Measurements from ENCODE around the gene TRIM65.

- TF ChIP-seq CTCF (IDR thresholded peaks at IDR 0.05; ENCODE audit: poor library complexity) (peak; percentile 9), EZH2phosphoT487 (IDR thresholded peaks at IDR 0.05; ENCODE audit: low read depth, severe bottlenecking, unreplicated experiment) (no peak)
Observed at GRCh38 chr17:75864448-75864871, 32.3 kb downstream of the TRIM65 start.

All from hepatocyte (in vitro differentiated cells).